Stimulated activated CD4-positive, alpha-beta T cell treated with anti-CD3 and anti-CD28 coated beads, TNF-alpha, amount 100 ng/mL, for 48 hours (primary cell): Measurements from ENCODE around the gene MORC1.

Experiments used
- DNase-seq, 3 donors: peaks; one replicate each; pipeline ENCODE4 v3.0.0-alpha.2; 2020; ENCODE audit warnings: low read depth in 3 of 3

Gene MORC1

GRCh38 chr3:109033000-109033660, 84.8 kb downstream of the MORC1 start:
- no peak for DNase-seq

GRCh38 chr3:109028753-109029152, 89.2 kb downstream of the MORC1 start:
- no peak for DNase-seq

- DNase-seq: no peak
Measured at GRCh38 chr3:109026821-109027220, 91.1 kb downstream of the MORC1 start.

GRCh38 chr3:109025896-109026295, 92.0 kb downstream of the MORC1 start:
- no peak for DNase-seq

- DNase-seq: peak in 1 of 3 donors; percentile 27
Measured at GRCh38 chr3:109023656-109024254, 94.2 kb downstream of the MORC1 start.

- DNase-seq: no peak
Measured at GRCh38 chr3:109023167-109023566, 94.8 kb downstream of the MORC1 start.

- DNase-seq: no peak
Measured at GRCh38 chr3:109021556-109021955, 96.4 kb downstream of the MORC1 start.

- DNase-seq: no peak
Measured at GRCh38 chr3:109018828-109019227, 99.1 kb downstream of the MORC1 start.

GRCh38 chr3:109005443-109005842, 112.5 kb downstream of the MORC1 start:
- DNase-seq: no peak

- DNase-seq: no peak
Measured at GRCh38 chr3:108998436-108998835, 119.5 kb downstream of the MORC1 start.

- DNase-seq: no peak
Measured at GRCh38 chr3:108985844-108986243, 132.1 kb downstream of the MORC1 start.

- DNase-seq: no peak
Measured at GRCh38 chr3:108983051-108983450, 134.9 kb downstream of the MORC1 start.

- DNase-seq: no peak
Measured at GRCh38 chr3:108976058-108976457, 141.9 kb downstream of the MORC1 start.

- DNase-seq: no peak
Measured at GRCh38 chr3:108973019-108973418, 144.9 kb downstream of the MORC1 start.

GRCh38 chr3:108972482-108972881, 145.5 kb downstream of the MORC1 start:
- no peak for DNase-seq

- DNase-seq: no peak
Measured at GRCh38 chr3:108970561-108970960, 147.4 kb downstream of the MORC1 start.

GRCh38 chr3:108966773-108967172, 151.2 kb downstream of the MORC1 start:
- DNase-seq: no peak

GRCh38 chr3:108959017-108959416, 158.9 kb downstream of the MORC1 start:
- no peak for DNase-seq

- no peak for DNase-seq
Measured at GRCh38 chr3:108953700-108954099, 164.2 kb downstream of the MORC1 start, which contains the start of gene GUCA1C. Gene GUCA1C (minus strand): TSS chr3:108953879. CDS start chr3:108953762, 117 bp downstream.

GRCh38 chr3:108953210-108953609, 164.7 kb downstream of the MORC1 start:
- DNase-seq: no peak

GRCh38 chr3:108951820-108952501, 166.0 kb downstream of the MORC1 start:
- no peak for DNase-seq

- no peak for DNase-seq
Measured at GRCh38 chr3:108947855-108948254, 170.1 kb downstream of the MORC1 start.
